GM19238 (cell line): ENCODE results near the gene ZNF331.
A peak's percentile ranks its signal among the peaks of the same experiment; 100 is the strongest.
"Not testable (repeated sequence)": the region's sequence is repeated elsewhere in the genome, so short reads cannot be mapped to it uniquely, and the experiment has no call there.

Source experiments
- DNase-seq: peaks from one replicate; pipeline ENCODE4 v3.0.0; 2011; ENCODE audit warnings: low spot score; ENCODE audit not compliant: insufficient read length

Gene ZNF331

DNA sequence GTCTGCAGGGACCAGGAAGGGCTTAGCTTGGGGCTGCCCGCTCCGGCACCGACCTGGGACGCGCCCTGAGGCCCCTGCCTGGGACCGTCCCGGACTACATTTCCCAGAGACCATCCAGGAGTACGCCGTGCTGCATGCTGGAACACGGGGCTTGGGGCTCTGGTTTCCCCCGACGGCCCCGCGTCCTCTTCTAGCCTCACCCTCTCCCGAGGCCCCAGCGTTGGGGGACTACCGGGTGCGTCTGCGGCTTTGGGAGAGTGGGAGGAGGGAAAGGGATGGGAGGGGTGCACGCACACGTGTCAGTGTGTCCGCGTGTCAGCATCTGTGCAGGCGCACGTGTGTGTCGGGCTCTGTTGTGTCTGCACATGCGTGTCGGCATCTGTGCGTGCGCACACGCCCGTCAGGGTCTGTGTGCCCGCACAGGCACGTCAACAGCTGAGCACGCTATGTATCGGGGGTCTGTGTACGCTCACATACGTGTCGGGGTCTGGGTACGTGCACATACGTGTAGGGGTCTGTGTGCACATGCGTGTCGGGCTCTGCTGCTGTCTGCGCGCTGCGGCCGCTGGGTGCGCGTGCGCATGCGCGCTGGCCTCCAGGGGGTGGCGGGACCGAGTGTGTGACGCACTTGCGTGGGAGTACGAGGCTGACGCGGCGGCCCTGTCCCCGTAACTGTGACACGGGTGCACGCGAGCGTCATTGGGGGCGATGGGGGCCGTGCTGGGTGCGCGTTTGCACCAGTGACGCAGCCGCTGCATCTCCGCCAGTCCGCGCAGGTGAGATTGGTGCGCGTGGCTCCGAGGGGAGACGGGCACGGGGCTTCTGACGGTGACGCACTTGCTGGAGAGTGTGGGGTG is at the start of gene ZNF331:
Gene ZNF331 (plus strand): TSS at position 625 of the 857 bp plus-strand sequence. CDS start 31,232 bp downstream, outside the sequence.
- DNase-seq = peak; percentile 53

- DNase-seq = no peak
These were observed 45.8 kb upstream of the ZNF331 start for GRCh38 chr19:53492153-53492552.

GRCh38 chr19:53497311-53498023 is 40.5 kb upstream of the ZNF331 start:
- not testable (repeated sequence) for DNase-seq

DNA sequence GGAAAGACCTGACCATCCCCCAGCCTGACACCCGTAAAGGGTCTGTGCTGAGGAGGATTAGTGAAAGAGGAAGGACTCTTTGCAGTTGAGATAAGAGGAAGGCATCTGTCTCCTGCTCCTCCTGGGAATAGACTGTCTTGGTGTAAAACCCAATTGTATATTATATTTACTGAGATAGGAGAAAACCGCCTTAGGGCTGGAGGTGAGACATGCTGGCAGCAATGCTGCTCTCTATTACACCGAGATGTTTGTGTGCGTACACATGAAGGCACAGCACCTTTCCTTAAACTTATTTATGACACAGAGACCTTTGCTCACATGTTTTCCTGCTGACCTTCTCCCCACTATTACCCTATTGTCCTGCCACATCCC is 39.9 kb upstream of the ZNF331 start:
- not testable (repeated sequence) for DNase-seq

DNA sequence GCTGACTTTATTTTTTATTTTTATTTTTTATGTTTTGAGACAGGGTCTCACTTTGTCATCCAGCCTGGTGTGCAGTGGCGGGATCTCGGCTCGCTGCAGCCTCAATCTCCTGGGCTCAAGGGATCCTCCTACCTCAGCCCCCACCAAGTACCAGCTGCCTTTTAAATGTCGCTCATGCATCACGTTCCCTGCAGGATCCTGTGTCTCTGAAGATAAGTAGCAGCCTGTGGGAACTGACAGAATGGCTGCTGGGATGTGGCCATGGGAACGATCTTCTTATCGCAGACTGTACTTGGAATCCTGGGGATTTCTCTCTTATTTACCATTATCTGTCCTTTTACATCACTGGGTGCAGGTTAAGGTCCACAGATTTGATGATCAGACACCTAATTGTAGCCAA is 34.8 kb upstream of the ZNF331 start:
- DNase-seq = not testable (repeated sequence)

DNA sequence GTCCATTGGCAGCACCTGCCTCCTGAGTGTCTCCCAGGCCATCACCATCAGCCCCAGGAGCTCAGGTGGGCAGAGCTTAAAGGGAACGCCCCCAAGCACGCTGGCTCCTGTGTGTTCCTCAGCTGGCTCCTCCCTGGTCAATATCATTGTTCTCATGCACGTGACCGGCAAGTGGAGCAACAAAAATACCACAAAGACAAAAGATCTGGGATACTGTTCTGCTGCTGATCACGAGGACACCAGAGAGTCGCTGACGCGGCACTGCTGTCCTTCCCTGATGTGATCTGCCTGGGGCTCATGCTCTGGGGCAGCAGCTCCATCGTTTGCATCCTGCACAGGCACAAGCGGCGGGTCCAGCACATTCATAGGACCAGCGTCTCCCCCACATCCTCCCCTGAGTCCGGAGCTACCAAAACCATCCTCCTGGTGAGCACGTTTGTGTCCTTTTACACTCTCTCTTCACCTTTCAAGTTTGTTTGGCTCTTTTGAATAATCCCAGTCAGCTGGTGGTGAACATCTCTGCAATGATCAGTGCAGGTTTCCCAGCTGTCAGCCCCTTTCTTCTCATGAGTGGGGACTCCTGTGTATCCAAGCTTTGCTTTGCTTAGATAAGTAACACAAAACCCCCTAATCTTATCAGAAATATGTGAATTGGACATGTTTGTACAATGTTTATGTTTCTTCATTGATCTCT is 34.1 kb upstream of the ZNF331 start:
- not testable (repeated sequence) for DNase-seq

DNA sequence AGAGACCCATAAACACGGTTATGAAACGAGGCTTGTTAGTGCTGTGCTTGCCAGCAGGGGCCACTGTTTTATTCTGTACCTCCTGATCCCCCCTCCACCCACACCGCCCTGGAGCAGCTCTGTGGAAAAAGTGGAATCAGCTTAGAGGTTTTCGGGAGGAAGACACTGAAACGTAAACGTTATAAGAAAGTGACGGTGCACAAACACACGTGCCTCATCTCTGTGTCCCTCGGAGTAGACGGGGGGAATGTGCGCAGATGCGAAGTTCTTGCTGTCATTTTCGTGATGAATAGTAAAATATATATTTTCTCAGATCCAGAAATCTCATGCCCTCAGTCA is 33.6 kb upstream of the ZNF331 start:
- not testable (repeated sequence) for DNase-seq

GRCh38 chr19:53504885-53505284 is 33.1 kb upstream of the ZNF331 start:
- DNase-seq = no peak

GRCh38 chr19:53506728-53507127 is 31.2 kb upstream of the ZNF331 start:
- no peak for DNase-seq

DNA sequence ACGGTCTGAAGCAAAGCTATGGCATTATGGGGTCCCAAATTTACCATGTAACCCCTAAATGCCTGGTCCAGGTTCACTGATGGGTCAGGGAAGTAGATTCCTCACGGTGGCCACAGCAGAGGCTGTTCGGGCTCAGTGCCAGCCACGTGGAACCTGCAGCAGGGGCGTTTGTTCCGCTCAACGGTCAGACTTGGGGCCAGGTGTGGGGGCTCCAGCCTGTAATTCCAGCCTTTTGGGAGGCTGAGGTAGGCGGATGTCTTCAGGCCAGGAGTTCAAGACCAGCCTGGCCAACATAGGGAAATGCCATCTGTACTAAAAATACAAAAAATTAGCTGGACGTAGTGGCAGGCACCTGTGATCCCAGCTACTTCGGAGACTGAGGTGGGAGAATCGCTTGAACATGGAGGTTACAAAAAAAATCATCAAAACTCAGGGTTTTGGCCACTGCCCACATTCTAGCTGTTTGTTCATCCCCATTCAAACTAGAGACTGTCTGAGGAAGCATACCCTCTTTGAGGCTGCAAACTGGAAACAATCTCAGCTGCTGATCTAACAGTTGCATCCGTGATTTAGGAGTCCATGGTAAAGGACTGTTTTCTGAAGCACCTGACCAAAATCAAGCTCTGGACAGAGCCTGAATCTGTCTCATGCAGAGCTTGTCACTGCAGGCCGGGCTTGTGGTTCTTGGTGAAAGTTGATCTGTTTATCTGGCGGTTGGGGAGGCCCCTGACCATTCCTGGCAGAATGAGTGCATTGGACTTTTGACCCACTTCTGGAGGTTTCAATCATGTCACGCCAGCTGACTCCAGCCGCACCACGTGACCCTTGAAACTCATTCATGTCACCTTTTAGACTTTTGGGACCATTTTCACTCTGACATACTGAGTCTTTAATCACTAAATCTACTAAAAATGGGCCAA is 30.2 kb upstream of the ZNF331 start:
- no peak for DNase-seq

- DNase-seq = no peak
These were observed 28.5 kb upstream of the ZNF331 start for GRCh38 chr19:53509443-53509842.

DNA sequence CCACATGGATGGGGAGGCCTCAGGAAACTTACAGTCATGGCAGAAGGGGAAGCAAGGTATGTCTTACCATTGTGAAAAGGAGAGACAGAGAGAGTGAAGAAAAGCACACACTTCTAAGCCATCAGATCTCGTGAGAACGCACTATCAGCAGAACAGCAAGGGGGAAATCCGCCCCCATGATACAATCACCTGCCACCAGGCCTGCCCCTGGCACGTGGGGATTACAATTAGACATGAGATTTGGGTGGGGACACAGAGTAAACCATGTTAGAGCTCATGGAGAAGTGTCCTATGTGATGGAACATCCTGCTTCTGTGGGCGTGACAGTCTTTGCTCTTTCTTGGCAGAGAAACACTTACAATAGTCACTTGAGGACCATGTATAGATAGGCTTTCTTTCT is 28.1 kb upstream of the ZNF331 start:
- DNase-seq = no peak

GRCh38 chr19:53511357-53511756 is 26.6 kb upstream of the ZNF331 start:
- no peak for DNase-seq

- DNase-seq = no peak
These were observed 26.0 kb upstream of the ZNF331 start for GRCh38 chr19:53511933-53512374.

GRCh38 chr19:53515047-53515446 is 22.9 kb upstream of the ZNF331 start:
- not testable (repeated sequence) for DNase-seq

DNA sequence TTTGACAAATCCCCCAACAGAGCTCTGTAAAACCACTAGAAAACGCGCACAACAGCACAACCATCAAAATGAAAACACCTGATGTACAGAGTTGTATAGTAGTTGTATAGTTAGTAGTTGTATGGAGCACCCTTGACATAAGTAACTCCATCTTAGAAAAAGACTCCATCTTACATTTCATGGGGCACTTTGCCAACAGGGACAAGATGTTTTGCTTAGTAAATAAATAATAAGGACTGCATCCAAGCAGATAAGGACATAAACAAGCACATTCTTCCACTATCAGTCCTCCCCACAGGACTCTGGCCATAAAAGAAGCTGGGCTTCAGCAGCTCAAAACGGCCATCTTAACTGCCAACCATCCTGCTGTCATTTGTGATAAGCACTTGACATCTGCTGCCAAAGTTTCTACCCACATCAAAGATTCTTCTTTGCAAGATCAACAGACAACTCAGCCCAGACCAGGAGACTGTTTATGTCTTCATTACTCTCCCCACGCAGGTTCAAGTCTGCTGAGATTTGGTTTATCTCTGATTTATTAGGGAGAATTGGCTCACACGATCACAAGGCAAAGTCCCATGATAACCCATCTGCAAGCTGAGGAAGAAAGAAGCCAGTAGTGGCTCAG is 20.7 kb upstream of the ZNF331 start:
- no peak for DNase-seq

- DNase-seq = no peak
These were observed 19.8 kb upstream of the ZNF331 start for GRCh38 chr19:53518121-53518520.

- DNase-seq = no peak
These were observed 19.2 kb upstream of the ZNF331 start for GRCh38 chr19:53518716-53519115.

GRCh38 chr19:53519446-53519845 is 18.5 kb upstream of the ZNF331 start:
- no peak for DNase-seq

DNA sequence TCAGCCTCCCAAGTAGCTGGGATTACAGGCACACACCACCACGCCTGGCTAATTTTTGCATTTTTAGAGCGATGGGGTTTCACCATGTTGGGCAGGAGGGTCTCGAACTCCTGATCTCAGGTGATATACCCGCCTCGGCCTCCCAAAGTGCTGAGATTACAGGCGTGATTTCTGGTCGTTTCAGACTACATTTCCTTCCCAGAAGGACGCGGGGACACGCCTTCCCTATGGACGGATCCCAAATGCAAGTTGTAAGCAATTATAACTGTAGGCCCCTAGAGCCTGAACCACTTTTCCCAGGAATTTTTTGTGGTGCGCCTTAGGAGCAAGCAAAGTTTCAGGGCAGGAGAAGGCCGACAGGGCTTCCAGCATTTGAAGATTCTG is 17.8 kb upstream of the ZNF331 start:
- DNase-seq = no peak
